Spleen (tissue), 7 donors: Measurements from ENCODE around the gene PHACTR1.

Experiments used
- CTCF ChIP-seq, 11 experiments: fragments of 200-600 bp in 7 of 11; fragments of 450-650 bp in 4 of 11; sonication (generic) in 4 of 11; IDR thresholded peaks in 8 of 11; conservative IDR thresholded peaks in 3 of 11; 1 replicate in 7 of 11; 2 replicates in 4 of 11; pipeline versions ENCODE4 v1.4.0 to v1.8.0; 2016 to 2021; ENCODE audit warnings: antibody characterized with exemption in 11 of 11, inconsistent platforms in 4 of 11, mild to moderate bottlenecking in 1 of 11
- POLR2AphosphoS5 ChIP-seq, 3 donors: sonication (generic); formaldehyde crosslinking; IDR thresholded peaks; one replicate each; pipeline ENCODE4 v1.5.1; 2017; ENCODE audit warnings: antibody characterized with exemption in 3 of 3
- donor health status: DM: no; HTN: no; CAD: no; lungs with moderate emphysema.
- donor health status: DM: no; HTN: no; CAD: no.
- donor health status: DM: no; HTN: no; CAD: no.

DNA sequence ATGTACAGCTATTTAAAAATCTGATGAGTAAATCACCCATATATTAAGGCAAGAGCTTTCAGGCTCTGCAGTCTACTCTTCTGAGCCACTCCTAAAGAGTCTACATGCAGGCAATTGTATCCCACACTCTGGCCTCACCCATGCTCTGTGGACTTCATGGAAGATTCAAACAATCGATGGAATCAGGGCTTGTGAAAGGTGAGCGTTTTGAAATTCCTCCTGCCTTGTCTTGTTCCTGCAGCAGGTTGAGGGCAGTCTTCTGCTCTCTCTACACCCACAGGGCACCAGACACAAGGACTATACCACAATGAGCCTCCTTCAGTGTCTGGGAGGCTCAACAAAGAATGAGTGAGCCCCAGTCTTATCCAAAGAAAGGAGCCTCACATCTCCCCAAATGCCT lies 560.7 kb downstream of the PHACTR1 start:
- TF ChIP-seq CTCF (IDR thresholded peaks at IDR 0.05 in 8 of 11, conservative IDR thresholded peaks at IDR 0.05 in 3 of 11) = no peak
- no peak for TF ChIP-seq POLR2AphosphoS5 (IDR thresholded peaks at IDR 0.05)
